ENCODE results near the gene SNRNP25. TPM values are rescaled to one million over a fixed set of nuclear protein-coding genes. Genes with fewer than 3 reads are reported as not detected.

The SNRNP25 gene
- total and polyA plus RNA-seq, 9 of the 15 experiments (the other 6 are each of a cell fraction or from before 2014, with no cell fraction given), result 59.0 to 176 (median 108) TPM

- no peak for TF ChIP-seq ATF6 (CRISPR knock-in tag; IDR thresholded peaks at IDR 0.05)
- no peak for TF ChIP-seq ZFP1 (CRISPR knock-in tag; IDR thresholded peaks at IDR 0.05)
- TF ChIP-seq ZNF324 (CRISPR knock-in tag; IDR thresholded peaks at IDR 0.05), result no peak
- no peak for TF ChIP-seq CHD1 (IDR thresholded peaks at IDR 0.05; ENCODE audit: low read length)
- TF ChIP-seq SIX5 (IDR thresholded peaks at IDR 0.05; ENCODE audit: borderline replicate concordance in 1 of 2, insufficient read depth in 1 of 2, low read depth in 1 of 2, low read length in 2 of 2), result no peak
- no peak for TF ChIP-seq NFXL1 (CRISPR knock-in tag; IDR thresholded peaks at IDR 0.05)
- TF ChIP-seq NCOA6 (IDR thresholded peaks at IDR 0.05), result no peak
- no peak for TF ChIP-seq U2AF2 (optimal IDR thresholded peaks at IDR 0.05; ENCODE audit: low read depth, low read length)
- no peak for TF ChIP-seq PTRF (tag; IDR thresholded peaks at IDR 0.05)
- TF ChIP-seq CSDE1 (IDR thresholded peaks at IDR 0.05), result no peak
- peak; percentile 97 to 98 for TF ChIP-seq MNT (conservative IDR thresholded peaks at IDR 0.05)
- no peak for TF ChIP-seq PHF21A (IDR thresholded peaks at IDR 0.05; ENCODE audit: borderline replicate concordance, low read depth)
- TF ChIP-seq CCNT2 (IDR thresholded peaks at IDR 0.05; ENCODE audit: borderline replicate concordance, extremely low read depth, insufficient read length, low read depth, low read length), result peak; percentile 75
- no peak for TF ChIP-seq ZNF212 (CRISPR knock-in tag; IDR thresholded peaks at IDR 0.05)
- TF ChIP-seq GTF2B (IDR thresholded peaks at IDR 0.05; ENCODE audit: extremely low read depth, insufficient read length), result no peak
- TF ChIP-seq SNAPC5 (CRISPR knock-in tag; IDR thresholded peaks at IDR 0.05), result no peak
- TF ChIP-seq BDP1 (IDR thresholded peaks at IDR 0.05; ENCODE audit: insufficient read depth, insufficient read length), result no peak
- no peak for TF ChIP-seq ATF2 (CRISPR knock-in tag; IDR thresholded peaks at IDR 0.05)
- TF ChIP-seq EP400 (IDR thresholded peaks at IDR 0.05), result peak; percentile 90
- TF ChIP-seq HNRNPH1 (optimal IDR thresholded peaks at IDR 0.05; ENCODE audit: low read depth, low read length), result no peak
- TF ChIP-seq E2F6 (IDR thresholded peaks at IDR 0.05; ENCODE audit: borderline replicate concordance in 1 of 2, extremely low read depth in 1 of 2, insufficient read depth in 1 of 2, insufficient read length in 1 of 2, low read depth in 1 of 2, low read length in 1 of 2, poor library complexity in 1 of 2, severe bottlenecking in 1 of 2), result peak; percentile 46 to 90
Measured at GRCh38 chr16:77807-78443, 24.3 kb downstream of the SNRNP25 start, which contains the start of gene MPG (continued).
